Measurements from ENCODE around the gene ZNF79.

Gene ZNF79

DNA sequence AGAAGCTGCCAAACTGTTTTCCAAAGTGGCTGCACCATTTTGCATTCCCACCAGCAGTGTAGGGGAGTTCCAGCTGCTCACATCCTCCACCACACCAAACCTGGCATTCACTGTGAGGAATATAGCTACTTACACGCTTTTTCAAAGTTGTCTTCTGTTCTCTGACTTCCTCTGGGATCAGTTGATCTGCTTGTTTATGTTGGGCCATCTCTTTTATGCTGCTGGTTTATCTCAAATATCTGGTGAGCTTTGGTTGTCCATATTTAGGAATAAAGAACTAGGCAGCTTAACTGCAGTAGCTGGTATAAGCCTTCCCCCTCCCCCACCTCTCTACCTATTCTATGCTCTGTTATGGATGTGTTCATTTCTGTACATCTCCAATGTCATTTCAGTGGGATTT is 8.5 kb upstream of the ZNF79 start:
- TF ChIP-seq, protein P1, sequence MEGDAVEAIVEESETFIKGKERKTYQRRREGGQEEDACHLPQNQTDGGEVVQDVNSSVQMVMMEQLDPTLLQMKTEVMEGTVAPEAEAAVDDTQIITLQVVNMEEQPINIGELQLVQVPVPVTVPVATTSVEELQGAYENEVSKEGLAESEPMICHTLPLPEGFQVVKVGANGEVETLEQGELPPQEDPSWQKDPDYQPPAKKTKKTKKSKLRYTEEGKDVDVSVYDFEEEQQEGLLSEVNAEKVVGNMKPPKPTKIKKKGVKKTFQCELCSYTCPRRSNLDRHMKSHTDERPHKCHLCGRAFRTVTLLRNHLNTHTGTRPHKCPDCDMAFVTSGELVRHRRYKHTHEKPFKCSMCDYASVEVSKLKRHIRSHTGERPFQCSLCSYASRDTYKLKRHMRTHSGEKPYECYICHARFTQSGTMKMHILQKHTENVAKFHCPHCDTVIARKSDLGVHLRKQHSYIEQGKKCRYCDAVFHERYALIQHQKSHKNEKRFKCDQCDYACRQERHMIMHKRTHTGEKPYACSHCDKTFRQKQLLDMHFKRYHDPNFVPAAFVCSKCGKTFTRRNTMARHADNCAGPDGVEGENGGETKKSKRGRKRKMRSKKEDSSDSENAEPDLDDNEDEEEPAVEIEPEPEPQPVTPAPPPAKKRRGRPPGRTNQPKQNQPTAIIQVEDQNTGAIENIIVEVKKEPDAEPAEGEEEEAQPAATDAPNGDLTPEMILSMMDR (IDR thresholded peaks at IDR 0.05; ENCODE audit: low read depth, low read length, missing control alignments) = no peak
- in situ Hi-C loops (cut with HindIII; ENCODE audit: low sequenced_read_pairs) = no loop called here
- no peak for DNase-seq (ENCODE audit: low read depth)
- H3K4me3 ChIP-seq (ENCODE audit: low read depth, low read length) = no peak overlapping the region

DNA sequence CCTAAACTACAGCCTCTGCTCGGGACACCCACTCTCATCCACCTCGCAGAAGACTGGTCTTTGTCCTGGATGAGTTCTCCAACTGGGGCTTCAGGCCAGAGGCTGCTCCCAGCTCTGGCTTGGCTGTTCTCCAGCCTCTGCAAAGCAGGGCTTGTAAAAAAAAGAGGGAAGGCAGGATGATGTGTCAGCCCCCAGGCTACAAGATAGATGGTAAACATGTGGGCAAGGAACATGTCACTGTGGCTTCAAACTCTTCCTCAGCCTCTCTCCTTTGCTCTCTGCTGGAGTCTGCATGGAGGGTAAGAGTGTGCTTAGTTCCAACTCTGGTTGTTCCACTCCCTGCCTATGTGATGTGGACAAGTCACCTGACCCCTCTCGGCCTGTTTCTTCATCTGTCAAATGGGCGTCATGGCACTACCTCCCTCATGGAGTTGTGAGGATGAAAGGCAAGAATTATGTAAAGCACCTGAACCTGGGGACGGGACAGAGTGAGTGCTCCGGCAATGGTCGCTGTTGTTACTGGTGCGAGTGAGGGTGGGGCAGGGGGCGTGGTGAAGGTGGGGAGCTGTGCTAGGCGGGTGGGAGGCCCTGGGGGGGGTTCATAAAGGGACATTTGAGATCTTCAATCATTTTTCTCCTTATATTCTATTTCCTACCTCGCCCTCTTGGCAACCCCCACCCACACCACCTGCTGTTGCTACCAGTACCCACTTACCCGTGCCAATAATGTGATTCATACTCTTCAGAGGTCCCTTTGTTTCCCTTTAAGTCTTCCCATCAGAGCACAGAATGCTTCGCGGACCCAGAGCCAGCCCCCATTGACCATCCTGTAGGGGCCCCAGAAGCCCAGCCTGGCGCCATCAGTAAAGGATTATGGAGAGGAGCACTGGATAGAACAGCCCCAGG is 6.8 kb upstream of the ZNF79 start:
- DNase-seq (ENCODE audit: low read depth) = no peak
- in situ Hi-C loops (cut with HindIII; ENCODE audit: low sequenced_read_pairs) = no loop called here

DNA sequence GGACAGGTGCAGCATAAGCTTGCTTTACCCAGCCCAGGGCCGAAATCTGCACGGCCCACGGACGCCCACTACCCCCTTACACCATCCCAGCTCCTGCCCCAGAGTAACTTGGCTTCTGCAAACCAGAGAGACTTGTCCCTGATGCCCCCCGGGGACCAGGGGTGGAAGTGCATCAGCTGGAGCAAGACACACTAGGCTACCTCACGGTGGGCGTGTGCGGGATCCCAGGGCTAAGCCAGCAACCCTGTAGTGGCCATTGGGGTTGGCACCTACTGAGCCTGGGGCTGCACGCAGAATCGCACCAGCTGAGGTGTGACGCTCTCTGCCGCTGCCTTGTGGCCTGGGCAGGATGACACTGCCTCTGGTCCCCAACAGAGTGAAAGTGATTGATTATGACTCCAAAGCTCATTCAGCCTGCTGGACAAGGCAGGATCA is 6.1 kb upstream of the ZNF79 start:
- in situ Hi-C loops (cut with HindIII; ENCODE audit: low sequenced_read_pairs) = no loop called here
- H3K4me3 ChIP-seq (ENCODE audit: low read depth, low read length) = no peak overlapping the region
- TF ChIP-seq, protein P1 (IDR thresholded peaks at IDR 0.05; ENCODE audit: low read depth, low read length, missing control alignments) = peak; percentile 9
- no peak for DNase-seq (ENCODE audit: low read depth)

More for the DNA sequence above, 6.8 kb upstream of the ZNF79 start:
- H3K4me3 ChIP-seq (ENCODE audit: low read depth, low read length) = no peak overlapping the region
- TF ChIP-seq, protein P1 (IDR thresholded peaks at IDR 0.05; ENCODE audit: low read depth, low read length, missing control alignments) = no peak

DNA sequence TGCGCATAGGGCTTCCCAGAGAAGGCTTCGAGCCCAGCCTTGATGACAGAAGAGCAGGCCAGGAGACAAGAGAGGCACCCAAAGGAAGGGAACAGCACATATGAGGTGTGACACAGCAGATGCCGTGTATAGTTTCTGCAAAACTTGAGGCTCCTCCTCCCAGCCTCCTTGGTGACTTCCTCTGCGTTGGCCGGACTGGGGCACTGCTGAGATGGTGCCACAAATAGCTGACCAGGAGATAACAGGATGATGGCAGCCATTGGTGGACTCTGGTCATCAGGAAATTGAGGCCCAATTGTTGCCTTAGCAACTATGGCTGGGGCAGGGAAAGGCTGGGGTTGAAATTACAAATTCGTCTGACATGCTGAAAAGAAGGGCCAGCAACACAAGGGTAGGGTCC is 4.8 kb upstream of the ZNF79 start:
- DNase-seq (ENCODE audit: low read depth) = no peak
- in situ Hi-C loops (cut with HindIII; ENCODE audit: low sequenced_read_pairs) = no loop called here
- no peak overlapping the region for H3K4me3 ChIP-seq (ENCODE audit: low read depth, low read length)
- TF ChIP-seq, protein P1 (IDR thresholded peaks at IDR 0.05; ENCODE audit: low read depth, low read length, missing control alignments) = no peak

DNA sequence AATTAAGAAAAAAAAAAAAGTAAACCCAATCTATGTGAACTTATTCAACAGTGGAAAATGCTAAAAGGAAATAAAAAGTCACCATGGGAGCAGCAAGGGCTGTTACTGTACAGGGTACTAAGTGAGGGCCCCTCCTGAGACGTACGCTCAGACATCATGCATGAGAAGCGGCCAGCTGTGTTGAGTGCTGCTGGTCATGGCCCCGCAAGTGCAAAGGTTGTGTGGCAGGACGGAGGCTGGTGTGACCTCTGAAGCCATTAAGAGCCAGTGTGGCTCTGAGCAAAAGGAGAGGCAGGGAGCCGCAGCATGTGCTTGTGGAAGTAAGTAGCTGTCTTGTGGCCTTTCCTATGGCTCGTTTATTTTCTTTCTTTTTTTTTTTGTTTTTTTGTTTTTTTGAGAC is 3.1 kb upstream of the ZNF79 start:
- TF ChIP-seq, protein P1 (IDR thresholded peaks at IDR 0.05; ENCODE audit: low read depth, low read length, missing control alignments) = no peak
- in situ Hi-C loops (cut with HindIII; ENCODE audit: low sequenced_read_pairs) = no loop called here
- H3K4me3 ChIP-seq (ENCODE audit: low read depth, low read length) = no peak overlapping the region
- DNase-seq (ENCODE audit: low read depth) = no peak

DNA sequence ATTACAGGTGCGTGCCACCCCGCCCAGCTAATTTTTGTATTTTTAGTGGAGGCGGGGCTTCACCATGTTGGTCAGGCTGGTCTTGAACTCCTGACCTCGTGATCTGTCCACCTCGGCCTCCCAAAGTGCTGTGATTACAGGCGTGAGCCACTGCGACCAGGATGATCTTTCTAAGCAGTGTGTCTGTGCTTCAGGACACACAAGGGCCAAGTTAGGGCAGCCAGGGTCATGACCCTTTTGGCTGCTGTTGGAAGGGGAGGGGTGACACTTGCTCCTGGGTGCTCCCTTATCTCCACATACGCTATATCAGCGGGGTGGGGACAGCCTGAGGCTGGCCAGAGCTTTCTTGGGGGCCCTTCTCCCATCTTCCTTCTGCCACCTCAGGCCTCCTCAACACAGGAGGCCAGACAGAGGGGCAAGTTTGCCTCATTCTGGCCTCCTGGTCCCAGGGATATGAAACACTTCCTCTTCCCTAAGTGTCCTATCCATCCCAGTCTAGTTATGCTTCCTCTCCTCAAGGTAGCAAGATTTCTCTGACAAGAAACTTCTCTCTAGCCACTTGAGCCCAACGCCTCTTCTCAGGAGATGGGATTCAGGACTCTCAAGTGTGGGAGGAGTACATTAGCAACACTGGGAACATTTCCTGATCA is 1.9 kb upstream of the ZNF79 start:
- H3K4me3 ChIP-seq (ENCODE audit: low read depth, low read length) = peak overlapping the region; percentile 90
- TF ChIP-seq, protein P1 (IDR thresholded peaks at IDR 0.05; ENCODE audit: low read depth, low read length, missing control alignments) = no peak
- DNase-seq (ENCODE audit: low read depth) = no peak
- in situ Hi-C loops (cut with HindIII; ENCODE audit: low sequenced_read_pairs) = no loop called here
